NCI-H187 (cell line): ENCODE results near the gene UMOD.
A peak's percentile ranks its signal among the peaks of the same experiment; 100 is the strongest.

ENCODE experiments used
- DNase-seq, 2 experiments: peaks; one replicate each; lab custom pipeline; 2025; lab: John Stamatoyannopoulos, UW

Gene UMOD

GRCh38 chr16:20300312-20301097 lies 52.0 kb downstream of the UMOD start:
- peak; percentile 3 to 11 for DNase-seq

- no peak for DNase-seq
These were observed 54.1 kb downstream of the UMOD start for GRCh38 chr16:20298452-20298851.

- DNase-seq, result no peak
These were observed 61.0 kb downstream of the UMOD start for GRCh38 chr16:20291208-20292206.

GRCh38 chr16:20289571-20289970 lies 62.9 kb downstream of the UMOD start:
- DNase-seq, result no peak

GRCh38 chr16:20285993-20286499 lies 66.5 kb downstream of the UMOD start:
- no peak for DNase-seq
